Measurements from ENCODE around the gene DLG5. TPM values are rescaled to one million over a fixed set of nuclear protein-coding genes. Genes with fewer than 3 reads are reported as not detected.

Gene DLG5
- total RNA-seq, 1 experiment from 2014 or later: 69.7 TPM

DNA sequence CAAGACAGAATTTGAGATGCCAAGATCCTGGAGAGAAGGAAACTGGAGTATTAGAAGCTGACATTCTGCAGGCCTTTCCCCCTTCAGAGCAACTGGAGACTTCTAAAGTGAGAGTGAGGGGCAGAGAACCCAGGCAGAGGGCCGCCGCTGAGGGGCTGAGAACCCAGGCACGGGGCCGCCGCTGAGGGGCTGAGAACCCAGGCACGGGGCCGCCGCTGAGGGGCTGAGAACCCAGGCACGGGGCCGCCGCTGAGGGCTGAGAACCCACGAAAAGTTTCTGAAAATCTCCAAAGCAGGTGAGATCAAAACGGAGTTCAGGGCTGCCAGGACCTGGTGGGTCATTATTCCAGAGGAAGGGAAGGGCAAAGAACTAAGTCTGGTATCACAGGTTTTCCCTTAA, 126.2 kb downstream of the DLG5 start:
- Mint-ChIP-seq H3K27ac (ENCODE audit: unreplicated experiment) (no peak overlapping the region), H3K9me3 (ENCODE audit: unreplicated experiment) (no peaks in the 10 kb centered on the region), H3K27me3 (ENCODE audit: insufficient read depth, unreplicated experiment) (no peaks in the 10 kb centered on the region), H3K36me3 (ENCODE audit: insufficient read depth, unreplicated experiment) (peaks cover 85% of the 10 kb centered on the region), H3K4me1 (ENCODE audit: low read depth, unreplicated experiment) (no peaks in the 10 kb centered on the region), H3K4me3 (ENCODE audit: unreplicated experiment) (no peak overlapping the region)
- DNase-seq: peak in 1 of 2 experiments; percentile 3
- POLR2A ChIA-PET: no interaction called here
- Histone ChIP-seq H3K9me3 (no peaks in the 10 kb centered on the region), H3K36me3 (ENCODE audit: control insufficient read depth, insufficient read depth, low read length) (peaks cover 5% of the 10 kb centered on the region), H3K4me3 (ENCODE audit: low read depth, low read length) (no peak overlapping the region), H3K4me1 (no peaks in the 10 kb centered on the region), H3K27me3 (replicated peaks; ENCODE audit: control insufficient read depth, insufficient read depth, low read length) (no peaks in the 10 kb centered on the region)
- TF ChIP-seq, protein P1, sequence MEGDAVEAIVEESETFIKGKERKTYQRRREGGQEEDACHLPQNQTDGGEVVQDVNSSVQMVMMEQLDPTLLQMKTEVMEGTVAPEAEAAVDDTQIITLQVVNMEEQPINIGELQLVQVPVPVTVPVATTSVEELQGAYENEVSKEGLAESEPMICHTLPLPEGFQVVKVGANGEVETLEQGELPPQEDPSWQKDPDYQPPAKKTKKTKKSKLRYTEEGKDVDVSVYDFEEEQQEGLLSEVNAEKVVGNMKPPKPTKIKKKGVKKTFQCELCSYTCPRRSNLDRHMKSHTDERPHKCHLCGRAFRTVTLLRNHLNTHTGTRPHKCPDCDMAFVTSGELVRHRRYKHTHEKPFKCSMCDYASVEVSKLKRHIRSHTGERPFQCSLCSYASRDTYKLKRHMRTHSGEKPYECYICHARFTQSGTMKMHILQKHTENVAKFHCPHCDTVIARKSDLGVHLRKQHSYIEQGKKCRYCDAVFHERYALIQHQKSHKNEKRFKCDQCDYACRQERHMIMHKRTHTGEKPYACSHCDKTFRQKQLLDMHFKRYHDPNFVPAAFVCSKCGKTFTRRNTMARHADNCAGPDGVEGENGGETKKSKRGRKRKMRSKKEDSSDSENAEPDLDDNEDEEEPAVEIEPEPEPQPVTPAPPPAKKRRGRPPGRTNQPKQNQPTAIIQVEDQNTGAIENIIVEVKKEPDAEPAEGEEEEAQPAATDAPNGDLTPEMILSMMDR (IDR thresholded peaks at IDR 0.05; ENCODE audit: insufficient read depth in 1 of 2, low read depth in 1 of 2, low read length in 1 of 2, severe bottlenecking in 1 of 2, unreplicated experiment in 1 of 2): no peak
- CTCF ChIA-PET: no interaction called here
- intact Hi-C loops (cut with micrococcal nuclease; ENCODE audit: unreplicated experiment): no loop called here
- BruUV-seq (replicated peaks): no TSS peak

DNA sequence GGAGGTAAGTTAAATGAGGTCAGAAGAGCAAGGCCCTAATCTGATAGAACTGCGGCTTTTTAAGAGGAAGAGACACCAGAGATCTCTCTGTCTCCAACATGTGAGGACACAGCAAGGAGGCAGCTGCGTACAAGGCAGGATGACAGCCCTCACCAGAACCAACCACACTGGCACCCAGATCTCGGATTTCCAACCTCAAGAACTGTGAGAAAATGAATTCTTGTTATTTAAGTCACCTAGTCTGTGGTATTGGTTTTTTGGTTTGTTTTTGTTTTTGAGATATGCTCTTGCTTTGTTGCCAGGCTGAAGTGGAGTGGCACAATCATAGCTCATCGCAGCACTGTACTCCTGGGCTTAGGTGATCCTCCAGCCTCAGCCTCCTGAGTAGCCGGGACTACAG, 127.2 kb downstream of the DLG5 start:
- TF ChIP-seq, protein P1 (IDR thresholded peaks at IDR 0.05; ENCODE audit: insufficient read depth in 1 of 2, low read depth in 1 of 2, low read length in 1 of 2, severe bottlenecking in 1 of 2, unreplicated experiment in 1 of 2): no peak
- no peaks in the 10 kb centered on the region for H3K9me3 ChIP-seq
- Mint-ChIP-seq H3K4me1 (ENCODE audit: low read depth, unreplicated experiment) (no peaks in the 10 kb centered on the region), H3K27ac (ENCODE audit: unreplicated experiment) (no peak overlapping the region), H3K27me3 (ENCODE audit: insufficient read depth, unreplicated experiment) (no peaks in the 10 kb centered on the region), H3K9me3 (ENCODE audit: unreplicated experiment) (no peaks in the 10 kb centered on the region), H3K4me3 (ENCODE audit: unreplicated experiment) (no peak overlapping the region), H3K36me3 (ENCODE audit: insufficient read depth, unreplicated experiment) (peaks cover 88% of the 10 kb centered on the region)
- H3K4me3 ChIP-seq (ENCODE audit: low read depth, low read length): no peak overlapping the region
- peaks cover 6% of the 10 kb centered on the region for H3K36me3 ChIP-seq (ENCODE audit: control insufficient read depth, insufficient read depth, low read length)
- CTCF ChIA-PET: no interaction called here
- no peaks in the 10 kb centered on the region for H3K27me3 ChIP-seq (replicated peaks; ENCODE audit: control insufficient read depth, insufficient read depth, low read length)
- intact Hi-C loops (cut with micrococcal nuclease; ENCODE audit: unreplicated experiment): no loop called here
- no peaks in the 10 kb centered on the region for H3K4me1 ChIP-seq
- DNase-seq: peak in 1 of 2 experiments; percentile 7
- POLR2A ChIA-PET: no interaction called here
- no TSS peak for BruUV-seq (replicated peaks)

DNA sequence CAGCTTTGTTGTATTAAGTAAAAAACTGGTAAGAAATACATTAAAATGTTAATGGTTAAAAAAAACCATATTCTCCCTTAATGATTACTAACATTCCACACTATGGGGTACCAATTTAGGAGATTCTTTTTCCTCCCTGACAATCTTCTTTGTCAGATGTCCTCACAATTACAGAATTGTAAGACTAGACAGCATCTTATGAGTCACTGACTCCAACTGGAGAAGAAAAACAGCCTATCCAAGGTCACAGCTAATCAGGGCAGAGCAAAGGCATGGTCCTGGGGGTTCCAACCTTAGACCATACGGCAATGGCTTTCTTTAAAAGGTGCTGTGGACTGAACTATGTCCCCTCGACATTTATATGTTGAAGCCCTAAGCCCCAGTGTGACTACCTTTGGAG, 127.6 kb downstream of the DLG5 start:
- intact Hi-C loops (cut with micrococcal nuclease; ENCODE audit: unreplicated experiment): no loop called here
- Mint-ChIP-seq H3K27ac (ENCODE audit: unreplicated experiment) (no peak overlapping the region), H3K27me3 (ENCODE audit: insufficient read depth, unreplicated experiment) (no peaks in the 10 kb centered on the region), H3K4me1 (ENCODE audit: low read depth, unreplicated experiment) (no peaks in the 10 kb centered on the region), H3K36me3 (ENCODE audit: insufficient read depth, unreplicated experiment) (peaks cover 91% of the 10 kb centered on the region), H3K9me3 (ENCODE audit: unreplicated experiment) (no peaks in the 10 kb centered on the region), H3K4me3 (ENCODE audit: unreplicated experiment) (no peak overlapping the region)
- Histone ChIP-seq H3K36me3 (ENCODE audit: control insufficient read depth, insufficient read depth, low read length) (peaks cover 7% of the 10 kb centered on the region), H3K27me3 (replicated peaks; ENCODE audit: control insufficient read depth, insufficient read depth, low read length) (no peaks in the 10 kb centered on the region), H3K9me3 (no peaks in the 10 kb centered on the region), H3K4me3 (ENCODE audit: low read depth, low read length) (no peak overlapping the region), H3K4me1 (no peaks in the 10 kb centered on the region)
- BruUV-seq (replicated peaks): no TSS peak
- TF ChIP-seq, protein P1 (IDR thresholded peaks at IDR 0.05; ENCODE audit: insufficient read depth in 1 of 2, low read depth in 1 of 2, low read length in 1 of 2, severe bottlenecking in 1 of 2, unreplicated experiment in 1 of 2): no peak
- CTCF ChIA-PET: no interaction called here
- POLR2A ChIA-PET: no interaction called here
- no peak for DNase-seq

Measured in Caco-2 (cell line).